HG03457 (cell line): ENCODE data around the gene NME8.
"Not testable (repeated sequence)": the region's sequence is repeated elsewhere in the genome, so short reads cannot be mapped to it uniquely, and the experiment has no call there.

Source experiments
- ATAC-seq: cut with Tn5 transposase; IDR thresholded peaks from one replicate; pipeline ENCODE4 v1.9.1; 2021; ENCODE audit warnings: moderate number of reproducible peaks; ENCODE audit not compliant: unreplicated experiment

Gene NME8

GRCh38 chr7:37848297-37848696 is at the start of gene NME8:
TSS of gene NME8 (plus strand) at chr7:37848597. CDS start at chr7:37850267, 1,670 bp downstream.
- no peak for ATAC-seq

- ATAC-seq = no peak
Measured at GRCh38 chr7:37806152-37806551, 42.2 kb upstream of the NME8 start.

GRCh38 chr7:37812161-37812580 is 36.2 kb upstream of the NME8 start:
- not testable (repeated sequence) for ATAC-seq

GRCh38 chr7:37815671-37816371 is 32.6 kb upstream of the NME8 start:
- peak; percentile 86 for ATAC-seq

GRCh38 chr7:37816922-37817590 is 31.3 kb upstream of the NME8 start:
- ATAC-seq = no peak

GRCh38 chr7:37817591-37817960 is 30.8 kb upstream of the NME8 start:
- ATAC-seq = no peak

- ATAC-seq = no peak
Measured at GRCh38 chr7:37817996-37818720, 30.2 kb upstream of the NME8 start.

- ATAC-seq = no peak
Measured at GRCh38 chr7:37820708-37821468, 27.5 kb upstream of the NME8 start.

- no peak for ATAC-seq
Measured at GRCh38 chr7:37822946-37823345, 25.5 kb upstream of the NME8 start.

- no peak for ATAC-seq
Measured at GRCh38 chr7:37823557-37823956, 24.8 kb upstream of the NME8 start.

GRCh38 chr7:37825038-37825437 is 23.4 kb upstream of the NME8 start:
- ATAC-seq = no peak

GRCh38 chr7:37826825-37827224 is 21.6 kb upstream of the NME8 start:
- ATAC-seq = peak; percentile 58

GRCh38 chr7:37831244-37831643 is 17.2 kb upstream of the NME8 start:
- ATAC-seq = no peak

- peak; percentile 82 for ATAC-seq
Measured at GRCh38 chr7:37832194-37832593, 16.2 kb upstream of the NME8 start.

- no peak for ATAC-seq
Measured at GRCh38 chr7:37833107-37833817, 15.1 kb upstream of the NME8 start.

- no peak for ATAC-seq
Measured at GRCh38 chr7:37833818-37834146, 14.6 kb upstream of the NME8 start.

GRCh38 chr7:37853468-37853867 is 5.1 kb downstream of the NME8 start:
- ATAC-seq = no peak

GRCh38 chr7:37882086-37882485 is 33.7 kb downstream of the NME8 start:
- no peak for ATAC-seq

- no peak for ATAC-seq
Measured at GRCh38 chr7:37893359-37893758, 45.0 kb downstream of the NME8 start.

GRCh38 chr7:37894671-37895070 is 46.3 kb downstream of the NME8 start:
- no peak for ATAC-seq
